Gastroesophageal sphincter (tissue), 4 donors: ENCODE results near the gene ZDHHC11. TPM values are rescaled to one million over a fixed set of nuclear protein-coding genes. Genes with fewer than 3 reads are reported as not detected.
"Not testable (repeated sequence)": the region's sequence is repeated elsewhere in the genome, so short reads cannot be mapped to it uniquely, and the experiment has no call there.

ENCODE experiments used
- ATAC-seq: fragments of 150-250 bp; one replicate; pipeline ENCODE4 v1.9.1; 2016; ENCODE audit warnings: mild to moderate bottlenecking, moderate library complexity
- H3K27ac ChIP-seq, 4 donors: fragments of 200-600 bp; sonication (generic) in 3 of 4; 1 replicate in 3 of 4; 2 replicates in 1 of 4; pipeline ENCODE4 v1.5.1; 2016 to 2019
- H3K27me3 ChIP-seq: fragments of 200-600 bp; sonication (generic); one replicate; pipeline ENCODE4 v1.5.1; 2019
- H3K36me3 ChIP-seq, 2 donors: fragments of 200-600 bp; sonication (generic); one replicate each; pipeline ENCODE4 v1.5.1; 2019; ENCODE audit warnings: control low read depth in 1 of 2
- H3K4me1 ChIP-seq, 3 donors: fragments of 200-600 bp; sonication (generic); 1 replicate in 2 of 3; 2 replicates in 1 of 3; pipeline ENCODE4 v1.5.1; 2016 to 2019; ENCODE audit warnings: control low read depth in 2 of 3
- H3K4me3 ChIP-seq, 2 donors: fragments of 200-600 bp; sonication (generic); one replicate each; pipeline ENCODE4 v1.5.1; 2019; ENCODE audit warnings: mild to moderate bottlenecking in 1 of 2, moderate library complexity in 1 of 2
- H3K9me3 ChIP-seq, 3 donors: fragments of 200-600 bp; sonication (generic); one replicate each; pipeline ENCODE4 v1.5.1; 2017 to 2019; ENCODE audit warnings: control low read depth in 2 of 3
- CTCF ChIP-seq, 4 experiments: fragments of 200-600 bp in 2 of 4; fragments of 450-650 bp in 2 of 4; sonication (generic) in 1 of 4; IDR thresholded peaks; one replicate each; pipeline ENCODE4 v1.5.1; 2017 to 2019; ENCODE audit warnings: antibody characterized with exemption in 4 of 4, mild to moderate bottlenecking in 2 of 4, moderate library complexity in 2 of 4
- EP300 ChIP-seq: sonication (generic); formaldehyde crosslinking; IDR thresholded peaks from one replicate; pipeline ENCODE4 v1.6.1; 2017; ENCODE audit warnings: antibody characterized with exemption, mild to moderate bottlenecking
- POLR2A ChIP-seq, 2 donors: fragments of 450-650 bp; IDR thresholded peaks; one replicate each; pipeline ENCODE4 v1.6.1; 2017; ENCODE audit warnings: antibody characterized with exemption in 2 of 2, mild to moderate bottlenecking in 2 of 2, moderate library complexity in 1 of 2
- POLR2AphosphoS5 ChIP-seq: sonication (generic); formaldehyde crosslinking; IDR thresholded peaks from one replicate; pipeline ENCODE4 v1.6.1; 2017; ENCODE audit warnings: antibody characterized with exemption
- WGBS, 2 donors: methylation state at CpG; one replicate each; pipeline ENCODE4 v1.1.5; 2018; ENCODE audit warnings: low coverage in 1 of 2; 5-methylcytosine and 5-hydroxymethylcytosine counted together
- total RNA-seq, 4 donors: library from RNA; depleted of rRNA; stranded (reverse); fragments of >200 nt; gene quantifications; one replicate each; pipeline ENCODE4 v1.1.0, GENCODE V29; 2016

Gene ZDHHC11
- total RNA-seq, 4 donors from 2014 or later = 2.3 to 19.1 (median 7.4) TPM

GRCh38 chr5:749101-749670 lies 101.6 kb downstream of the ZDHHC11 start:
- Histone ChIP-seq H3K4me3 (no peak overlapping the region), H3K9me3 (no peaks in the 10 kb centered on the region), H3K27me3 (no peaks in the 10 kb centered on the region), H3K36me3 (peaks cover 0 to 7% of the 10 kb centered on the region in 2 donors), H3K27ac (no peak overlapping the region), H3K4me1 (no peaks in the 10 kb centered on the region)
- TF ChIP-seq POLR2A (IDR thresholded peaks at IDR 0.05) (no peak), CTCF (IDR thresholded peaks at IDR 0.05) (no peak), POLR2AphosphoS5 (no peak), EP300 (no peak)
- 93% methylated on average over 7 of the region's 14 CpGs; no CpG with 5 or more reads in 1 of the 2 donors for WGBS, 2 donors
- ATAC-seq = no peak

- WGBS, 2 donors = 90% methylated on average over 8 of the region's 18 CpGs; no CpG with 5 or more reads in 1 of the 2 donors
- not testable (repeated sequence) for ATAC-seq
Measured at GRCh38 chr5:748011-748980, 102.5 kb downstream of the ZDHHC11 start.

GRCh38 chr5:747303-747844 lies 103.4 kb downstream of the ZDHHC11 start:
- not testable (repeated sequence) for H3K4me1 ChIP-seq, H3K4me3 ChIP-seq, H3K27ac ChIP-seq, H3K9me3 ChIP-seq, H3K27me3 ChIP-seq, ATAC-seq
- H3K36me3 ChIP-seq = peaks cover 0 to 14% of the 10 kb centered on the region in 2 donors
- no CpG with 5 or more reads among the region's 9 CpGs for WGBS, 2 donors

More at GRCh38 chr5:748011-748980, 102.5 kb downstream of the ZDHHC11 start:
- not testable (repeated sequence) for H3K9me3 ChIP-seq, H3K4me1 ChIP-seq, H3K27me3 ChIP-seq, H3K27ac ChIP-seq, H3K4me3 ChIP-seq
- peaks cover 0 to 14% of the 10 kb centered on the region in 2 donors for H3K36me3 ChIP-seq

- Histone ChIP-seq H3K27me3 (no peaks in the 10 kb centered on the region), H3K27ac (no peak overlapping the region), H3K9me3 (no peaks in the 10 kb centered on the region), H3K4me1 (no peaks in the 10 kb centered on the region), H3K4me3 (no peak overlapping the region), H3K36me3 (peaks cover 0 to 14% of the 10 kb centered on the region in 2 donors)
- no peak for ATAC-seq
- 70% methylated on average over 5 of the region's 11 CpGs; no CpG with 5 or more reads in 1 of the 2 donors for WGBS, 2 donors
- no peak for TF ChIP-seq POLR2AphosphoS5
- TF ChIP-seq POLR2A (IDR thresholded peaks at IDR 0.05) = no peak
- no peak for TF ChIP-seq EP300
Measured at GRCh38 chr5:746258-746761, 104.5 kb downstream of the ZDHHC11 start.

Other genes with a start within 250 kb of the ZDHHC11 start
- 1 to 10 TPM; 2.1 to 8.7 (median 3.8) TPM for gene CEP72, start 238.6 kb downstream of the ZDHHC11 start, total RNA-seq
- gene TPPP, start 157.6 kb downstream of the ZDHHC11 start, total RNA-seq = 10 to 100 TPM; 13.3 to 42.8 (median 32.0) TPM
- gene ZDHHC11B, start 66.3 kb downstream of the ZDHHC11 start, total RNA-seq = 10 to 100 TPM in 1 of 4 donors, 1 to 10 TPM in 3; 3.1 to 14.3 (median 6.9) TPM
- 10 to 100 TPM; 22.3 to 38.5 (median 28.4) TPM for gene BRD9, start 41.8 kb upstream of the ZDHHC11 start, total RNA-seq
- gene TRIP13, start 41.9 kb upstream of the ZDHHC11 start, total RNA-seq = 1 to 10 TPM in 2 of 4 donors, under 1 TPM in 2; 0.13 to 3.6 (median 0.73) TPM
- 1 to 10 TPM; 1.8 to 6.1 (median 1.9) TPM for gene NKD2, start 157.8 kb upstream of the ZDHHC11 start, total RNA-seq